ENCODE results near the gene SMG9. TPM values are rescaled to one million over a fixed set of nuclear protein-coding genes. Genes with fewer than 3 reads are reported as not detected.

SMG9 gene
- total RNA-seq, 1 donor from 2014 or later, result 86.6 TPM

GRCh38 chr19:43681821-43682220 is 72.9 kb downstream of the SMG9 start:
- no peak for DNase-seq
- no peak overlapping the region for H3K4me3 Mint-ChIP-seq
- no peaks in the 10 kb centered on the region for H3K27me3 Mint-ChIP-seq

GRCh38 chr19:43678512-43679261 is 76.1 kb downstream of the SMG9 start:
- no peaks in the 10 kb centered on the region for H3K9me3 Mint-ChIP-seq
- no peak overlapping the region for H3K4me3 Mint-ChIP-seq
- H3K27me3 Mint-ChIP-seq, result no peaks in the 10 kb centered on the region
- DNase-seq, result no peak
- intact Hi-C loops (cut with micrococcal nuclease), result no loop called here
- H3K27ac Mint-ChIP-seq, result no peak overlapping the region
- no peaks in the 10 kb centered on the region for H3K36me3 Mint-ChIP-seq (ENCODE audit: low read depth)
- H3K4me1 Mint-ChIP-seq, result peaks cover 13% of the 10 kb centered on the region

More at GRCh38 chr19:43681821-43682220, 72.9 kb downstream of the SMG9 start:
- H3K4me1 Mint-ChIP-seq, result no peaks in the 10 kb centered on the region
- H3K9me3 Mint-ChIP-seq, result no peaks in the 10 kb centered on the region
- intact Hi-C loops (cut with micrococcal nuclease), result no loop called here
- no peak overlapping the region for H3K27ac Mint-ChIP-seq
- H3K36me3 Mint-ChIP-seq (ENCODE audit: low read depth), result no peaks in the 10 kb centered on the region

Other genes with a start within 250 kb of the SMG9 start
- 59.3 and 59.7 TPM in 2 replicates for gene ETHE1, start 227.8 kb downstream of the SMG9 start, total RNA-seq
- gene ZNF575, start 221.8 kb downstream of the SMG9 start, total RNA-seq, result 1.8 and 2.4 TPM in 2 replicates
- gene XRCC1, start 179.4 kb downstream of the SMG9 start, total RNA-seq, result 27.5 and 29.6 TPM in 2 replicates
- 7.9 and 9.9 TPM in 2 replicates for gene PINLYP, start 179.2 kb downstream of the SMG9 start, total RNA-seq
- gene IRGQ, start 158.8 kb downstream of the SMG9 start, total RNA-seq, result 31.5 and 32.7 TPM in 2 replicates
- 14.4 and 15.3 TPM in 2 replicates for gene ZNF576, start 158.4 kb downstream of the SMG9 start, total RNA-seq
- gene SRRM5, start 142.9 kb downstream of the SMG9 start, total RNA-seq, result 0.19 and 0.37 TPM in 2 replicates
- 18.1 and 19.4 TPM in 2 replicates for gene ZNF428, start 135.3 kb downstream of the SMG9 start, total RNA-seq
- 0.28 and 0.44 TPM in 2 replicates for gene CADM4, start 115.1 kb downstream of the SMG9 start, total RNA-seq
- gene PLAUR, start 84.8 kb downstream of the SMG9 start, total RNA-seq, result 13.8 and 14.9 TPM in 2 replicates
- gene IRGC, start 38.9 kb downstream of the SMG9 start, total RNA-seq, result not detected in 2 replicates
- gene KCNN4, start 26.0 kb upstream of the SMG9 start, total RNA-seq, result 165 and 172 TPM in 2 replicates
- 0.26 and 0.42 TPM in 2 replicates for gene LYPD5, start 47.5 kb upstream of the SMG9 start, total RNA-seq
- gene ZNF283, start 72.4 kb upstream of the SMG9 start, total RNA-seq, result 4.0 and 5.7 TPM in 2 replicates
- 0.49 and 1.4 TPM in 2 replicates for gene ZNF404, start 129.0 kb upstream of the SMG9 start, total RNA-seq
- gene ZNF45, start 180.3 kb upstream of the SMG9 start, total RNA-seq, result 9.4 and 10.3 TPM in 2 replicates
- 0.58 and 0.64 TPM in 2 replicates for gene ZNF221, start 196.3 kb upstream of the SMG9 start, total RNA-seq
- 4.6 and 6.6 TPM in 2 replicates for gene ZNF155, start 229.2 kb upstream of the SMG9 start, total RNA-seq
- gene ZNF230, start 248.0 kb upstream of the SMG9 start, total RNA-seq, result 2.4 and 4.5 TPM in 2 replicates

Measured in activated CD4-positive, alpha-beta T cell treated with anti-CD3 and anti-CD28 coated beads, Interleukin-2, amount 10 ng/mL, durations not matched to agents 24 days and 14 days (primary cell).